HEK293T (cell line): ENCODE measurements around the gene GPR160.

Experiments
- CTCF ChIA-PET: fragments of 350-600 bp; formaldehyde crosslinking; extraction: SDS; loops from one replicate; lab custom pipeline; 2021; ENCODE audit warnings: antibody characterized with exemption, inconsistent platforms; lab: Yijun Ruan, JAX
- POLR2A ChIA-PET: fragments of 350-600 bp; formaldehyde crosslinking; extraction: SDS; loops from one replicate; lab custom pipeline; 2020; ENCODE audit warnings: antibody characterized with exemption, inconsistent platforms; lab: Yijun Ruan, JAX
- DNase-seq: peaks from one replicate; pipeline ENCODE4 v3.0.0; 2012; ENCODE audit warnings: mixed read lengths; ENCODE audit errors: extremely low spot score
- ARNT ChIP-seq: fragments of 450-650 bp; IDR thresholded peaks from 2 replicates; pipeline ENCODE4 v1.6.1; 2017; ENCODE audit warnings: mild to moderate bottlenecking
- BHLHE40 ChIP-seq: fragments of 450-650 bp; IDR thresholded peaks from 2 replicates; pipeline ENCODE4 v1.6.1; 2016; ENCODE audit warnings: mild to moderate bottlenecking, moderate library complexity, borderline replicate concordance
- CTBP1 ChIP-seq: fragments of 450-650 bp; IDR thresholded peaks from 2 replicates; pipeline ENCODE4 v1.6.1; 2016; ENCODE audit warnings: borderline replicate concordance
- ELF4 ChIP-seq: fragments of 450-650 bp; IDR thresholded peaks from 2 replicates; pipeline ENCODE4 v1.6.1; 2017; ENCODE audit warnings: antibody characterized with exemption
- FOXA1 ChIP-seq: fragments of 450-650 bp; IDR thresholded peaks from 2 replicates; pipeline ENCODE4 v1.6.1; 2016; ENCODE audit warnings: mild to moderate bottlenecking
- FOXK2 ChIP-seq: fragments of 450-650 bp; IDR thresholded peaks from 2 replicates; pipeline ENCODE4 v1.6.1; 2016; ENCODE audit warnings: mild to moderate bottlenecking
- FOXM1 ChIP-seq: fragments of 450-650 bp; IDR thresholded peaks from 2 replicates; pipeline ENCODE4 v1.6.1; 2017; ENCODE audit warnings: mild to moderate bottlenecking, borderline replicate concordance
- HDGF ChIP-seq: fragments of 450-650 bp; IDR thresholded peaks from 2 replicates; pipeline ENCODE4 v1.6.1; 2017; ENCODE audit warnings: antibody characterized with exemption, borderline replicate concordance
- L3MBTL2 ChIP-seq: fragments of 450-650 bp; conservative IDR thresholded peaks from 2 replicates; pipeline ENCODE4 v1.6.1; 2016; ENCODE audit warnings: mild to moderate bottlenecking
- LEF1 ChIP-seq: fragments of 450-650 bp; IDR thresholded peaks from 2 replicates; pipeline ENCODE4 v1.6.1; 2017; ENCODE audit warnings: mild to moderate bottlenecking, borderline replicate concordance
- NFRKB ChIP-seq: fragments of 450-650 bp; IDR thresholded peaks from 2 replicates; pipeline ENCODE4 v1.6.1; 2016; ENCODE audit warnings: mild to moderate bottlenecking, moderate library complexity
- SP1 ChIP-seq: fragments of 450-650 bp; IDR thresholded peaks from 2 replicates; pipeline ENCODE4 v1.6.1; 2017
- SUZ12 ChIP-seq: fragments of 450-650 bp; IDR thresholded peaks from 2 replicates; pipeline ENCODE4 v1.6.1; 2016; ENCODE audit warnings: mild to moderate bottlenecking
- TARDBP ChIP-seq: fragments of 450-650 bp; IDR thresholded peaks from 2 replicates; pipeline ENCODE4 v1.6.1; 2016
- ZNF384 ChIP-seq: fragments of 450-650 bp; IDR thresholded peaks from 2 replicates; pipeline ENCODE4 v1.6.1; 2016
- TF ChIP-seq, protein P1 (sequence below): fragments of 450-650 bp; IDR thresholded peaks from 2 replicates; pipeline ENCODE4 v1.6.1; 2016

The GPR160 gene

DNA sequence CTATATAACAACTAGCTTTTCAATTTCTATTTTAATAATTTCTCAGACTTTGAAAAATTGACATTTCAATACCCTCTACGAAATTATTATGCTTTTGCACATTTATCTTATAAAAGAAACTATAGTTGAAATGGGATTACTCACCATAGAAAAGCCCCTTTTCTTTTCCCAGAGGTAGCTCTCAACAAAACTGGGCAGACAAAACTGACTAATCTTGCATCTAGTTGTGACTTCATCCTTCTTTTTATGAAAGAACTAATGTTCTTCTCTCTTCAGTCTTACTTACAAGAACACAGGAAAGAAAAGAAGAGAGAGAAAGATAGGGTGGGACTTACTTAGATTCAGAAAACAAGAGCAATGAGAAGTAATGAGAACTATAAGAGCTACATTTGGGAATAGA, 61.0 kb downstream of the GPR160 start:
- ChIA-PET POLR2A (no interaction called here), CTCF (no interaction called here)
- no peak for DNase-seq
- TF ChIP-seq SP1 (no peak), LEF1 (no peak), L3MBTL2 (no peak), ELF4 (no peak), CTBP1 (no peak), ZNF384 (no peak), FOXK2 (no peak), BHLHE40 (no peak), TARDBP (no peak), NFRKB (no peak), ARNT (no peak), FOXA1 (no peak), SUZ12 (no peak)
- TF ChIP-seq, protein P1, sequence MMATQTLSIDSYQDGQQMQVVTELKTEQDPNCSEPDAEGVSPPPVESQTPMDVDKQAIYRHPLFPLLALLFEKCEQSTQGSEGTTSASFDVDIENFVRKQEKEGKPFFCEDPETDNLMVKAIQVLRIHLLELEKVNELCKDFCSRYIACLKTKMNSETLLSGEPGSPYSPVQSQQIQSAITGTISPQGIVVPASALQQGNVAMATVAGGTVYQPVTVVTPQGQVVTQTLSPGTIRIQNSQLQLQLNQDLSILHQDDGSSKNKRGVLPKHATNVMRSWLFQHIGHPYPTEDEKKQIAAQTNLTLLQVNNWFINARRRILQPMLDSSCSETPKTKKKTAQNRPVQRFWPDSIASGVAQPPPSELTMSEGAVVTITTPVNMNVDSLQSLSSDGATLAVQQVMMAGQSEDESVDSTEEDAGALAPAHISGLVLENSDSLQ, result no peak

DNA sequence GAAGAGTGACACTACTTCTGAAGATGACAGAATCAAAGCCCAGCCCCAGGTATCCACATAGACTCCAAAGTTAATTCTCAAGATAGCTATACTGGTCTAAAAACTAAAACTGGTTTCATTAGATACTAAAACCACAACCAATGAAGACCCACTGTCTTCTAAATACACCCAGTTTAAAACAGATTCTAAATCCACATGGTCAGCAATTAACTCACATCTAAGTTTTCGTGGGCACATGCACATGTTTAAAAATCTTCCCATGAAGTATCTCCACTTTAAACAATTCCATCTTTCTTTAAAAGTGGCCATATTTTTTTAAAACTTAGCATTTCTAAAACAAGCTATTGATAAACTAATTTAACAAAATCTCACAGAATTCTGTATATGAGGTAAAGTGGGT, 63.1 kb downstream of the GPR160 start:
- POLR2A ChIA-PET, result no interaction called here
- no peak for DNase-seq
- CTCF ChIA-PET, result no interaction called here
- TF ChIP-seq CTBP1, result no peak
- no peak for TF ChIP-seq L3MBTL2
- TF ChIP-seq SP1, result no peak
- TF ChIP-seq TARDBP, result no peak
- no peak for TF ChIP-seq HDGF
- TF ChIP-seq FOXM1, result no peak
- no peak for TF ChIP-seq ZNF384
- TF ChIP-seq LEF1, result no peak
- TF ChIP-seq, protein P1, result no peak

DNA sequence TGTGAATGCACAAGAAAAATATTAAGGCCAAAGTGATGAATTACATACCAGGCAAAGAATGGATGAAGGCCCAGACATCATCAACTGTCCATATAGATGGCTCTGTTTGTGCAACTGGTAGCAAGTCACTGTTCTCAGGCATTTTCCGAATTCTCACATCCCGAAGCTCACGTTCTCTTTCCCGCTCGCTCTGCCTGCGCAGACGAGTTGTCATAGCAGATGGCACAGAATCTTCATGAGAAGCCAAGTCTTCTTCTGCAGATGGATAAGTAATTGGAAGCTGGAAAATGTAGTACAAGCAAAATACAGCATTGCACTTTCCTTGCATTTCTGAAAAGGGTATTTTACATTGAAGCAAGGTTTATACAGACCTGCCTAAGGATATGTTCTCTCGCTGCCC, 64.6 kb downstream of the GPR160 start:
- ChIA-PET CTCF (no interaction called here), POLR2A (no interaction called here)
- DNase-seq, result no peak
- TF ChIP-seq SUZ12 (no peak), LEF1 (no peak), L3MBTL2 (no peak), FOXK2 (no peak), HDGF (no peak), TARDBP (no peak), ELF4 (no peak), ARNT (no peak), SP1 (no peak), FOXA1 (no peak), FOXM1 (no peak), ZNF384 (no peak), NFRKB (no peak), CTBP1 (no peak)
- TF ChIP-seq, protein P1, result no peak

DNA sequence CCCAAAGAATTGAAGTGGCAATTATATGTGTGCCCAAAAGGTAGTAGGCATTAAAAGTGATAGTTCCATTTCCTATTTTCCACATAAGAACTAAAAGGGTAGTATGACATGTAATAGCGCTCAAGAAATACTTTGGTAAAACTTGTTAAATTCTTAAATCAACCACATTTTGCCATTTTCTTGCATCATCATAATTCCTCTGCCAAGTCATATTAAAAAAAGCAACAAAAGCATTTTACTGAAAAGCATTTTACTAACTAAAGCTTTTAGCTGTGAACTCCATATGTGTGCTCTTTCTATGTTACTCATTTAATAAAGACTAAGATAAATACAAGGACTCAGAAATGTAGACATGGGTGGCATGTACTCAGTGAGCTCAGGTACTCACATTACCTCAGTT, 70.1 kb downstream of the GPR160 start:
- TF ChIP-seq SUZ12, result no peak
- TF ChIP-seq CTBP1, result no peak
- TF ChIP-seq FOXA1, result no peak
- no peak for TF ChIP-seq L3MBTL2
- TF ChIP-seq, protein P1, result no peak
- ChIA-PET CTCF (no interaction called here), POLR2A (no interaction called here)
- no peak for DNase-seq

DNA sequence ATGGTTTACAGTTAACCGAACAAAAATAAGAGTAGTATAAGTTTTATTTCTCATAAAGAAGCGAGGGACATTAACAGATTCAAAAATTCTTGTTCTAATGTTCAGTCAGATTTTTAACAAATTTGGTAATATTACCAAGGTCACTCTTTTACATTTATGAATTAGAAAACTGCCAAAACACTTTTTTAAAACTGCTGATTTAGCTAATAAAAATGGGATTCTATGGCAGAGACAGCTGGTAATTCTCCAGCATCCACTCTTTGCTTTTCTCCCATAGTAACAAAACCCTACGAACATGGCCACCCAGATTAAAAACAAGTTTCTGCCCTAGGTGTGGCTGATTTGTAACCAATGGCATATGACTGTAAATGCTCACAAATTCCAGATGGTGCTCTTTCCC, 71.2 kb downstream of the GPR160 start:
- TF ChIP-seq FOXA1, result no peak
- TF ChIP-seq SUZ12, result no peak
- no peak for TF ChIP-seq ARNT
- TF ChIP-seq FOXK2, result no peak
- no peak for TF ChIP-seq ZNF384
- TF ChIP-seq, protein P1, result no peak
- ChIA-PET CTCF (no interaction called here), POLR2A (no interaction called here)
- no peak for DNase-seq
